ENCODE results near the gene RPRML. TPM values are rescaled to one million over a fixed set of nuclear protein-coding genes. Genes with fewer than 3 reads are reported as not detected.
"Not testable (repeated sequence)": the region's sequence is repeated elsewhere in the genome, so short reads cannot be mapped to it uniquely, and the experiment has no call there.

RPRML gene
- total and polyA plus RNA-seq, 7 experiments from 2014 or later = not detected

DNA sequence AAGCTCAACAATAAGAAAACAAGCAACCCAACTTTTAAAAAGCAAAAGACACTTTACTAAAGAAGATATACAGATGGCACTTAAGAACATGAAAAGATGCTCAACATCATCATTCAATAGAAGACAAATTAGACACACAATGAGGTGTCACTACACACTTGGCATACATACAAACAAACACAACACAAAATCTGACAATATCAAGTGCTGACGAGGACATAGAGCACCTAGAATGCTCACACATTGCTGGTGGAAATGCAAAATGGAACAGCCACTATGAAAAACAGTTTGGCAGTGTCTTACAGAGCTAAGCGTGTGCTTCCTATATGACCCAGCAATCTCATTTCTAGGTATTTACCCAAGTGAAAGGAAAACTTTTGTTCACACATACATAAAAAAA, 18.9 kb downstream of the RPRML start:
- Histone ChIP-seq H3K27me3 (ENCODE audit: control insufficient read depth in 2 of 2, insufficient read depth in 2 of 2, low read length in 2 of 2) (no peaks in the 10 kb centered on the region), H3K4me3 (ENCODE audit: low read length) (no peak overlapping the region), H3K36me3 (ENCODE audit: control insufficient read depth in 2 of 3, insufficient read depth in 3 of 3, low read length in 3 of 3) (no peaks in the 10 kb centered on the region), H3K4me1 (ENCODE audit: control insufficient read depth in 2 of 2, insufficient read depth in 2 of 2, low read length in 2 of 2) (no peaks in the 10 kb centered on the region), H3K27ac (ENCODE audit: low read depth, low read length) (no peak overlapping the region), H3K9me3 (ENCODE audit: control insufficient read depth in 2 of 3, low read length in 3 of 3) (no peaks in the 10 kb centered on the region)
- no peak for DNase-seq
- H3K4me1 Mint-ChIP-seq = peaks cover 0 to 7% (median 0%) of the 10 kb centered on the region in 7 donors
- no peaks in the 10 kb centered on the region for H3K27me3 Mint-ChIP-seq
- ChIA-PET POLR2A (no interaction called here), CTCF (no interaction called here)
- H3K36me3 Mint-ChIP-seq = peaks cover 9 to 43% (median 36%) of the 10 kb centered on the region in 5 donors
- no peak for ATAC-seq
- H3K9me3 Mint-ChIP-seq = peaks cover 0 to 12% (median 5%) of the 10 kb centered on the region in 11 donors
- no peak overlapping the region for H3K4me3 Mint-ChIP-seq
- intact Hi-C loops (cut with micrococcal nuclease) = no loop called here
- H3K27ac Mint-ChIP-seq = no peak overlapping the region

DNA sequence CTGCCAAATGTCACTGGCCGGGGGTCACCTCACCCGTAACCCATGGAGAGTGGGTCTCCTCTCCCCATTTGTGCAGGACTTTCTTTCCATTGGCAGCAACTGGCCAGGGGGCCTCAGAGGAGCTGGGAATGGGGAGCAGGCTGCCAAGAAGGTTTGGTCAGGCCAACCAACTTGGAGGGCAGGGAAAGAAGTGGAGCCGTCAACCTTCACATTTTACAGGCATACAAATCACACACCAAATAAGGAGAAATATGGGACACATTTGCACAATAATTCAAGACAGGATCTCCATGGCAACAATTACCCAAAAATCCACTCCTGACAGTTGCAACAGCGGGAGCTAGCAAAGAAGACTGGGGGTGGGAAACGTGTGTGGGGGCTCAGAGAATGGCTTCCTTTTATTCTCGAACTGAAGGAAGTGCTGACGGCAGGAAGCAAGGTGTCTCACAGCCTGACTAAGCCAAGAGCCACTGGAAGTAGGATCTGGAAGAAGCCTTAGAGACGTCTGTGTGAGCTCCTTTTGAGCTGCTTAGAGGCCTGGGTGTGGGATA, 20.9 kb downstream of the RPRML start:
- peaks cover 0 to 7% (median 0%) of the 10 kb centered on the region in 7 donors for H3K4me1 Mint-ChIP-seq
- peaks cover 0 to 12% (median 5%) of the 10 kb centered on the region in 11 donors for H3K9me3 Mint-ChIP-seq
- ATAC-seq = no peak
- H3K27ac ChIP-seq (ENCODE audit: low read depth, low read length) = no peak overlapping the region
- DNase-seq = no peak
- H3K9me3 ChIP-seq (ENCODE audit: control insufficient read depth in 2 of 3, low read length in 3 of 3) = no peaks in the 10 kb centered on the region
- no peaks in the 10 kb centered on the region for H3K27me3 Mint-ChIP-seq
- H3K4me3 ChIP-seq (ENCODE audit: low read length) = no peak overlapping the region
- peaks cover 8 to 39% (median 36%) of the 10 kb centered on the region in 5 donors for H3K36me3 Mint-ChIP-seq
- ChIA-PET CTCF (no interaction called here), POLR2A (no interaction called here)
- no peak overlapping the region for H3K4me3 Mint-ChIP-seq
- peak overlapping the region in 1 of 9 donors; percentile 4 for H3K27ac Mint-ChIP-seq
- no peaks in the 10 kb centered on the region for H3K4me1 ChIP-seq (ENCODE audit: control insufficient read depth in 2 of 2, insufficient read depth in 2 of 2, low read length in 2 of 2)
- intact Hi-C loops (cut with micrococcal nuclease) = no loop called here
- no peaks in the 10 kb centered on the region for H3K27me3 ChIP-seq (ENCODE audit: control insufficient read depth in 2 of 2, insufficient read depth in 2 of 2, low read length in 2 of 2)
- no peaks in the 10 kb centered on the region for H3K36me3 ChIP-seq (ENCODE audit: control insufficient read depth in 2 of 3, insufficient read depth in 3 of 3, low read length in 3 of 3)

DNA sequence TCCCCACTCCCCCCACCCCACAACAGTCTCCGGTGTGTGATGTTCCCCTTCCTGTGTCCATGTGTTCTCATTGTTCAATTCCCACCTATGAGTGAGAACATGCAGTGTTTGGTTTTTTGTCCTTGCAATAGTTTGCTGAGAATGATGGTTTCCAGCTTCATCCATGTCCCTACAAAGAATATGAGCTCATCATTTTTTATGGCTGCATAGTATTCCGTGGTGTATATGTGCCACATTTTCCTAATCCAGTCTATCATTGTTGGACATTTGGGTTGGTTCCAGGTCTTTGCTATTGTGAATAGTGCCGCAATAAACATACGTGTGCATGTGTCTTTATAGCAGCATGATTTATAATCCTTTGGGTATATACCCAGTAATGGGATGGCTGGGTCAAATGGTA, 25.9 kb downstream of the RPRML start:
- intact Hi-C loops (cut with micrococcal nuclease); POLR2A ChIA-PET; H3K27ac Mint-ChIP-seq; ATAC-seq; H3K9me3 ChIP-seq (ENCODE audit: control insufficient read depth in 2 of 3, low read length in 3 of 3); H3K4me3 Mint-ChIP-seq; H3K4me1 ChIP-seq (ENCODE audit: control insufficient read depth in 2 of 2, insufficient read depth in 2 of 2, low read length in 2 of 2); H3K27me3 ChIP-seq (ENCODE audit: control insufficient read depth in 2 of 2, insufficient read depth in 2 of 2, low read length in 2 of 2); H3K4me1 Mint-ChIP-seq; H3K9me3 Mint-ChIP-seq; H3K36me3 ChIP-seq (ENCODE audit: control insufficient read depth in 2 of 3, insufficient read depth in 3 of 3, low read length in 3 of 3); DNase-seq; H3K27me3 Mint-ChIP-seq; H3K27ac ChIP-seq (ENCODE audit: low read depth, low read length); H3K4me3 ChIP-seq (ENCODE audit: low read length): not testable (repeated sequence)
- peaks cover 6 to 36% (median 14%) of the 10 kb centered on the region in 5 donors for H3K36me3 Mint-ChIP-seq
- CTCF ChIA-PET = interaction anchor here (1.5 kb wide), 1 partner anchor 9 kb away, joined by 4 read pairs; no protein-coding TSS in a partner anchor

- CTCF ChIA-PET = interaction anchor here (1.5 to 1.9 kb wide), 2 partner anchors 8 to 10 kb away, joined by 4 to 14 read pairs; no protein-coding TSS in a partner anchor
- no peak overlapping the region for H3K27ac Mint-ChIP-seq
- ATAC-seq = no peak
These were observed 26.9 kb downstream of the RPRML start for GRCh38 chr17:46952115-46952514.

DNA sequence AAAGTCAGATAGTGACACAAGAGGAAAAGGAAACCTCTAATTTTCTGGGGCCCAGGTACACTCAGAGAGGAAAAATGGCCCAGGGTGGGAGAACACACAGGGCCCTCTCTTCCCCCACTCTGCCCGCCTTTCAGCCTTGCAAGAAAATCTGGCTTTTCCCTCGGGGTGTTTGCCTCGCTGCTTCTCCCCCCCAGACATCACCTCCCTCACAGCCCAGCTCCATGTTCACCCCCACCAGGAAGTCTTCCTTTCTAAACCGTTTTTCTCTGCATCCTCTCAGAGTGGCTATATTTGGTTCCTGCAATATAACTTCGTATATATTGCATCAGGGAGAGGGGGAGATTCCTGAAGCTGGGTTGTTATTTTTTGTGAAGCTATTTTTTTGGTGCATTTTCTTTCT, 27.3 kb downstream of the RPRML start:
- Histone ChIP-seq H3K27ac (ENCODE audit: low read depth, low read length) (no peak overlapping the region), H3K4me1 (ENCODE audit: control insufficient read depth in 2 of 2, insufficient read depth in 2 of 2, low read length in 2 of 2) (no peaks in the 10 kb centered on the region), H3K36me3 (ENCODE audit: control insufficient read depth in 2 of 3, insufficient read depth in 3 of 3, low read length in 3 of 3) (peaks cover 0 to 5% (median 0%) of the 10 kb centered on the region in 3 experiments), H3K27me3 (ENCODE audit: control insufficient read depth in 2 of 2, insufficient read depth in 2 of 2, low read length in 2 of 2) (no peaks in the 10 kb centered on the region), H3K4me3 (ENCODE audit: low read length) (no peak overlapping the region), H3K9me3 (ENCODE audit: control insufficient read depth in 2 of 3, low read length in 3 of 3) (no peaks in the 10 kb centered on the region)
- Mint-ChIP-seq H3K9me3 (peaks cover 0 to 3% (median 0%) of the 10 kb centered on the region in 11 donors), H3K4me3 (no peak overlapping the region), H3K27me3 (no peaks in the 10 kb centered on the region), H3K27ac (no peak overlapping the region), H3K4me1 (peaks cover 0 to 3% (median 0%) of the 10 kb centered on the region in 7 donors), H3K36me3 (peaks cover 6 to 26% (median 8%) of the 10 kb centered on the region in 5 donors)
- ATAC-seq = no peak
- ChIA-PET POLR2A (no interaction called here), CTCF (interaction anchor here (1.5 to 1.9 kb wide), 2 partner anchors 8 to 10 kb away, joined by 4 to 14 read pairs; no protein-coding TSS in a partner anchor)
- no peak for DNase-seq
- intact Hi-C loops (cut with micrococcal nuclease) = no loop called here

More at GRCh38 chr17:46952115-46952514, 26.9 kb downstream of the RPRML start:
- no peaks in the 10 kb centered on the region for H3K27me3 Mint-ChIP-seq
- DNase-seq = no peak
- peaks cover 0 to 3% (median 0%) of the 10 kb centered on the region in 11 donors for H3K9me3 Mint-ChIP-seq
- Histone ChIP-seq H3K27me3 (ENCODE audit: control insufficient read depth in 2 of 2, insufficient read depth in 2 of 2, low read length in 2 of 2) (no peaks in the 10 kb centered on the region), H3K4me3 (ENCODE audit: low read length) (no peak overlapping the region), H3K4me1 (ENCODE audit: control insufficient read depth in 2 of 2, insufficient read depth in 2 of 2, low read length in 2 of 2) (no peaks in the 10 kb centered on the region), H3K9me3 (ENCODE audit: control insufficient read depth in 2 of 3, low read length in 3 of 3) (no peaks in the 10 kb centered on the region), H3K27ac (ENCODE audit: low read depth, low read length) (no peak overlapping the region), H3K36me3 (ENCODE audit: control insufficient read depth in 2 of 3, insufficient read depth in 3 of 3, low read length in 3 of 3) (peaks cover 0 to 5% (median 0%) of the 10 kb centered on the region in 3 experiments)
- intact Hi-C loops (cut with micrococcal nuclease) = no loop called here
- no peaks in the 10 kb centered on the region for H3K4me1 Mint-ChIP-seq
- H3K36me3 Mint-ChIP-seq = peaks cover 6 to 26% (median 8%) of the 10 kb centered on the region in 5 donors
- H3K4me3 Mint-ChIP-seq = no peak overlapping the region
- POLR2A ChIA-PET = no interaction called here

DNA sequence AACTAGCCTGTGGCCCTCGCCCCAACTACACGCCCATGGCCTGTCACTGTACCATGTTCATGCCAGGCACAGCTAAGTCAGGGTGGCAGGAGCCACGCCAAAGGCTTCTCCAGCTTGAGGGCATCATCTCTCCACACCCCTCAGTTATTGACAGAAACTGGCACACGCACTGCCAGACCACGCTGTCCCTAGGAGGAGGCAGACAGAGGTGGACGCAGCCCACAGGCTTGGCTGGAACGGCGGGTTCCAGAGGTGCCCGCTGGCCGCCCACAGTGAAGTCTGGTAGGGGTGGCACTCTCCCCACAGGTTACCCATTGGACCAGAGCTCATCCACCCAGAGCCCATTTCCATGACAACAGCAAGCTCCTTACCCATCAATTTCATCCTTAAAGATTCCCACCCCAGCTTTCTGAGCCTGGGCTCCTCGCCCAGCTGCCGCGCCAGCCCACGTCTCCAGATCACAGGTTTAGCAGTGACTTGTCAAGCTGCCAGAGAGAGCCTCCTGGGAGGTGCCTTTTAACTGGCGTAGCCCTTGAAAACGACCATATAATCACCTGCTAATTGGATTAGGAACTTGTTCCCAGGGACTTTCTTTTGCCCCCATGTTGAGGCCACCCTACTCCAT, 27.9 kb downstream of the RPRML start:
- Mint-ChIP-seq H3K27ac (no peak overlapping the region), H3K36me3 (peaks cover 6 to 23% (median 8%) of the 10 kb centered on the region in 5 donors), H3K4me1 (peaks cover 0 to 4% (median 0%) of the 10 kb centered on the region in 7 donors), H3K9me3 (peaks cover 0 to 3% (median 0%) of the 10 kb centered on the region in 11 donors), H3K4me3 (no peak overlapping the region), H3K27me3 (no peaks in the 10 kb centered on the region)
- no peaks in the 10 kb centered on the region for H3K9me3 ChIP-seq (ENCODE audit: control insufficient read depth in 2 of 3, low read length in 3 of 3)
- no peaks in the 10 kb centered on the region for H3K4me1 ChIP-seq (ENCODE audit: control insufficient read depth in 2 of 2, insufficient read depth in 2 of 2, low read length in 2 of 2)
- DNase-seq (no peak), ATAC-seq (no peak)
- H3K27ac ChIP-seq (ENCODE audit: low read depth, low read length) = no peak overlapping the region
- H3K36me3 ChIP-seq (ENCODE audit: control insufficient read depth in 2 of 3, insufficient read depth in 3 of 3, low read length in 3 of 3) = peaks cover 0 to 5% (median 0%) of the 10 kb centered on the region in 3 experiments
- ChIA-PET CTCF (interaction anchor here (1.9 kb wide), 1 partner anchor 9 kb away, joined by 14 read pairs; no protein-coding TSS in a partner anchor), POLR2A (no interaction called here)
- H3K27me3 ChIP-seq (ENCODE audit: control insufficient read depth in 2 of 2, insufficient read depth in 2 of 2, low read length in 2 of 2) = no peaks in the 10 kb centered on the region
- intact Hi-C loops (cut with micrococcal nuclease) = no loop called here
- H3K4me3 ChIP-seq (ENCODE audit: low read length) = no peak overlapping the region
